GM18909 (cell line): ENCODE measurements around the gene KDR.

Experiments
- ATAC-seq: cut with Tn5 transposase; IDR thresholded peaks from one replicate; pipeline ENCODE4 v1.9.1; 2021; ENCODE audit warnings: mild to moderate bottlenecking; ENCODE audit not compliant: unreplicated experiment, poor library complexity

Gene KDR

DNA sequence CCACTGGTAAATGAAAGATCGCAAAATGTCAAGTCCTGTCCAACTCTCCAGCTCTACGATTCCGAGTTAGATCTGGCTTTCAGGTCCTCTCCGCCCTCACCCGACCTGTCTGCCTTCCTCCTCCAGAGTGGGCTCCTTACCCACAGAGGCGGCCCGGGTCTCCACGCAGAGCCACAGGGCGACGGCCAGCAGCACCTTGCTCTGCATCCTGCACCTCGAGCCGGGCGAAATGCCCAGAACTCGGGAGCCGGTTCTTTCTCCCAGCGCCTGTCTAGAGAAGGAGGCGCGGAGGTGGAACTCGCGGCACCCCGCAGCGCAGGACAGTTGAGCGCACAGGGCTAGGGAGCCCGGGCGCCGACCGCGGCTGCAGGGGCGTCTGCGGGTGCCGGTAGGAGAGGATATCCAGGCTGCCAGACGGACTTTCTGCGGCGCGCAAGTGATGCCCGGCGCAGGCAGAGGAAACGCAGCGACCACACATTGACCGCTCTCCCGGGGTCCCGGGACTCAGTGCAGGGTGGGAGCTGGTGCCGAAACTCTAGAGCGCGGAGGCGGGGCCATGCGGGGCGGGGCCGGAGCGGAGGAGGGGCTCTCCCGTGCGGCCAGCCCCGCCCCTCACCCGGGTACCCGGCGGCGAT is at the start of gene KDR:
Gene KDR (minus strand): TSS at position 509 of the 635 bp plus-strand sequence. CDS start 302 bp downstream, at position 207.
- no peak for ATAC-seq

DNA sequence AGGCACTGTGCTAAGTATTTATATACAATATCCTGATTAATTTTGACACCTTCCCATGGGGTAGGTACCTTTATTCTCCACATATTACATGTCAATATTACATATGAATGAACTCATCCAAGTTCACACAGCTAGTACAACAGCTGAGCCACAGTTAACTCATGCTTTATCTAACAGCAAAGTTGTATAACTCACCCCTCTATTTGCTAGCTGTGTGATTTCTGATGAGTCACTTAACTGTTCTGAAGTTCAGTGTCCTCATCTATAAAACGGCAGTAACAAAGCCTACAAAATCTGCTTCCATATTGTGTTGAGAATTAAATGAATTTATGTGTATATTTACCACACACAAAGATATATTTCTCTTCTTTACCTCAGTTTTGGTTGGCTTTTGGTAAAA is 48.2 kb upstream of the KDR start:
- ATAC-seq = no peak

DNA sequence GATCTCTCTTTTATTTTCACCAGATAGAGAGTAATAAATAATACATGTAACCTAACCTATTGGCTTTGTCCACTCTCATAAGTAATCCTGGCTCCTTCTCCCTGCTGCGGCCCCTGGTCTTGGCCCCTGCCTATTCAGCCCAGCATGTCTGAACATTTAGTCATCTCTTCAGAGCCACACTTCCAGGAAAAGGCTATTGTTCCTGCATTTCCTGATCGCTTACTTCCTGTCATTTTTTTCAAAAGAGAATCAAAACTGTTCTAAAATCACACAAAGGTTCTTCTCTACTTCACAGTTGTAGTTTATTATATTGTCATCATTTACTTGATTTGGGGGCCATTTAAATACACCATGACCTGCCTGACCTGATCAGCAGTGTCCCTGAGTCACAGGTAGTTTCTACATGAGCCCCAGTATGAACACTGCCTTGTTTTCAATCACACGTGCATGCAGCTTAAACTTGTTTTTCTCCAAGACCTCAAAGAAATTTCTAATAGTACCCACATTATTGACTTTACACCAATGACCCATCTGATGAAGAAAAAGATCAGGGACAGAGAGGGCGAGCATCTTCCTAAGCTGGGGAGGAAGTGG is 47.4 kb upstream of the KDR start:
- ATAC-seq = no peak

DNA sequence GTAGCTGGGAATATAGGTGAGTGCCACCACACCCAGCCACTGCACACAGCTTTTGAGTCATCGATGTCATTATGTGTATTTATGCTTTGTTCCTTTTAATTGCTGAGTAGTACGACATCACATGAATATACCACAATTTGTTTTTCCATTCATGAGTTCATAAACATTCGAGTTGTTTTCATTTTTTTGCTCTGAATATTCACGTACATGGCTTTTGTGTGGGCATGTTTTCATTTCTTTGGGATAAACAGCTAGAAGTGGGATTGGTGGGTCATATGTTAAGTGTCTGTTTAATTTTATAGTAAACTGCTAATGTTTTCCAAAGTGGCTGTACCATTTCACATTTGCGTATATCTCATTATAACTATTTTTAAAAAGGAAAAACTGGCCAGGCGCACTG is 45.1 kb upstream of the KDR start:
- ATAC-seq = no peak

DNA sequence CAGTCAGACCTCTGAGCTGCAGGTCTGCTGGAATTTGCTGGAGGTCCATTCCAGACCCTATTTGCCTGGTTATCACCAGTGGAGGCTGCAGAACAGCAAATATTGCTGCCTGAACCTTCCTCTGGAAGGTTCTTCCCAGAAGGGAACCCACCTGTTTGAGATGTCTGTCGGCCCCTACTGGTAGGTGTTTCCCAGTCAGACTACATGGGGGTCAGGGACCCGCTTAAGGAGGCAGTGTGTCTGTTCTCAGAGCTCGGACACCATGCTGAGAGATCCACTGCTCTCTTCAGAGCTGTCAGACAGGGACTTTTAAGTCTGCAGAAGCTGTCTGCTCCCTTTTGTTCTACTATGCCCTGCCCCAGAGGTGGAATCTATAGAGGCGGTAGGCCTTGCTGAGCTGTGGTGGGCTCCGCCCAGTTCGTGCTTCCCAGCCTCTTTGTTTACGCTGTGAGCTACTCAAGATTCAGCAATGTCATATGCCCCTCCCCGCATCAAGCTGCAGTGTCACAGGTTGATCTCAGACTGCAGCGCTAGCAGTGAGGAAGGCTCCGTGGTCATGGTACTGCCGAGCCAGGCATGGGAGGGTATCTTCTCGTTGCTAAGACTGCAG is 44.1 kb upstream of the KDR start:
- ATAC-seq = no peak

DNA sequence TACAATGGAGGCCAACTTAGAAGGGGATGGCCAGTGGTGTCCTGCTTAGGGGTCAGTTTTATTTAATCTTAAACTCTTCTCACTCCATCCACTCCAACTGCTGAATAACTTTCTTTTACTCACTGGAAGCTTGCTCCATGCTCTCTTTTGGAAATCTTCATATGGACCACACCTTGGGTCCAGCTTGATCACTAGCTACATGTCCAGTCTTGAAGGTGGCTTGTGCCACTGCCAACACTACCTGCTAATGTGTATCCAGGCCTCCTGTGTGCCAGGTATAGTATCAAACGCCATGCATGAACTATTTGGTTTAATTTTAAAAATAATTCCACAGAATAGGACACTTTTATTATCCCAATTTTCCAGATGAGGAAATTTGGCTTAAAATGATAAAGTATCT is 37.0 kb upstream of the KDR start:
- ATAC-seq = no peak

DNA sequence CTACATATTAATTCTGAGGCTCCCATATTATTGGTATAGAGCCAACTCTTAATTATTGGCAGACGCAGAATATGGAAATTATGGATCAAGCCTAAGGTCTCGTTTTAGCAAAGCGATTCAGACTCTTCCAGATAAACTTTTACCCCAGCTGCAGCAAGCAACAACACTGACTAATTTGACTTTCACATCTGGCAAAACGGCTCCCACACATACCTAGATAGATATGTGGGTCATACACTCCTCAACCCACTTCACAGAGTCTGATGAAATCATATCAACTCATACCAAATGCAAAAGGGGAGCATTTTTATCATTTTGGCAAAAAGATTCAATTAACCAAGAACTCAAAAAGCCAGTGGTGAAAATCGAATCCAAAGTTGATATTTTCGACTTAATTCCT is 36.3 kb upstream of the KDR start:
- no peak for ATAC-seq

DNA sequence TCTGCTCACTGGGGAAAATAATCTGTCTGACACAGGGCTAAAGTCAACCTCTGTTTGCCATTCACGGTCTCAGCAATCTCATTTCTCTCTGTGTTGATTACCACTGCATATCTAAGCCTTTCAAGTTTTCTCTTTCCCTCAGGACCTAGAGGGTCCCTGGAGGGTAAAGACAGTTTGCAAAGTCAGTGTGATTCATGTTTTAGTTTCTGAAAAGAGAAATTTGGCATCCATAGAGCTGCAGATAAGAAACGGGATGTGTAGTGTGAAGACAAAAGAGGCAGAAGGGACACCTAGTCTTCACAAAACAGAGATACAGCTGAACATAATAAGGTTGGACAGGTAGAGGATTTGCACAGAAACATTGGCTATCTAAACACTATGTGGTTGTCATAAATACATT is 34.5 kb upstream of the KDR start:
- no peak for ATAC-seq

DNA sequence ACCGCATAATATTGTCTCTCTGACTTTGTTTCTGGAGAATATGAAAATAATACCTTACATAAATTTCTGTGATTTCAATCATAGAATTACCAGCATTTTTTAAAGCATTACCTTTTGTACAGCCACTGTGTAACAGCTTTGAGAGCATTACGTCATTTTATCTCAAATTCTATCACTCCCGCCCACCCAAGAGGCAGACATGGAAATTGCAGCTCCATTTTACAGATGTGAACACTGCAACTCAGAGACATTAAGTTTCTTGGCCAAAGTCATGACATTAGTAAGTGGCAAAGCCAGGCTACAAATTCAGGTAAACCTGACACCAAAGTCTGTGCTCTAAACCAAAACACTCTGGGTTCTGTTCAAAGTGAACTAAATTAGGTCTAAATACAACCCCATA is 33.6 kb upstream of the KDR start:
- ATAC-seq = no peak

DNA sequence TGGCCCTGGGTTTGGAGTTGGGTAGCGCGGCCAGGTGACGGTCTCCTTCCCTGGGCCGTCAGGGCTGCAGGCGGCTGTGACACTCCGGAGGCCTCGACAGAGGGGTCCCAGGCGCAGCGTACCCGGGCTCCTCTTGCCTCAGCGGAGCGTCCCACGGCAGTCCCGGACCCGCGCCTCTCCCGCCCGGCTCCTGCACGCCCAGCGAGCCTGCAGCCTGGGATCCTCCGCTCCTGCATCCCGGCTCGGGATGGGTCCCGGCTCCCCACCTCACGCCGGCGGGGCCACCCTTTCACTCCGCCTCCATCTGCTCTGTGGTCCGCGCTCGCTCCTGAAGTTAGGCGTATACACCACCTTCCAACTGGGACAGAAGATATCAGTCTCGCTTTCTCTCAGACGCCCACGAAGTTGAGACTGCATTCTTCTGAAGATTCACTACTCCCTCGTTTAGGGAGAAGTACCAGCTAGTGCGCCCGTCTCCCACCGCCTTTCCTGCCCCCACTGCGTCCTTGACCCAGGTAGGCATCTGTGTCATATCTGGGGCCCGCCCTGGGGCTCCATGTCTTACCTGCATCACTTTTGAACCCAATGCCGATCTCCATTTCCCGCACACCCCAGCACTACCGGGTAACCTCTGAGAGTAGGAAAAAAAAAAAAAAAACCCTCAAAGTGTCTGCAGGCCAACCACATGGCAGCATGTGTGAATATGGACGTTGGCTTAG is 32.3 kb upstream of the KDR start:
- ATAC-seq = no peak

DNA sequence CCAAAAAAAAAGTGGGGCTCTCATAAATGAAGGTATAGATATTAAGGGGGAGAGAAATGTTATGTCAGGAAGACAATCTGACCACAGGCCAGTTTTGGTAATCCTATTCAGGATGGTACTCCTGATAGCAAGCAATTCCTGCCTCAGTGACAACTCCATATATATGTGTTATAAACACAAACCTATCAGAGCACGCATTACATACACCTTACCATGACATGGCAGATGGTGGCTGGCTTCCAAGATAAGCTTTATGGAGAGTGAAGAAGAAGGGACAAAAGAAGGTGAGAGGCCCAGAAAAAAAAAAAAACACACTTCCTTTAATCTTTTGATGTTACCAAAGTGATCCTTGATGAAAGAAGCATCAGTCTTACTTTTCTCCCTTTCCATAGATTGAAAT is 29.5 kb upstream of the KDR start:
- no peak for ATAC-seq

DNA sequence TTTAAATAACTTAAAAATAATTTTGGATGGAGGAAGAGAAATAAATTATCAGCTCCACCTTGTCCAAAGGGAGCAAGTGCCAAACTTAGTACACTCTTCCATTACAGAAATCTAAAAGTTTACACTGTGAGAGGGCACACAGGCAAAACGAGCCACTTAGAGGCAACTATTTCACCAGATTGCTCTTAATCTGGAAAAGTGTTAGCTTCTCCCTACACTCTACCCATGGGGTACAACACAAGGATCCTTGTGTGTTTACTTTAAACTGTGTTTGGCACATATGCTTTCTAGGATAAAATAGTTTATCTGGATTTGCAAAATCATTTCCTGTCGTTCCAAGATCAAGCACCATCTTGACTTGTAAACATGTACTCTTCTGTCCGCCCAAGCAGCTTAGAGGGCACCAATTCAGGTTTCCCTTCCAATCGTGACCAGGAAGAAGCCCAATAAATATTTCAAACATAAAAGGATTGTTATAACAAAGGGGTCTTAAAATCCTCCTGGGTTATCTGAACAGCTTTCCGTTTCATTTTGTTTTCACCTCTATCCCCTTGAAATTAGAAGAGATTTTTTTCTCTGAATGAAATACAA is 29.0 kb upstream of the KDR start:
- no peak for ATAC-seq

DNA sequence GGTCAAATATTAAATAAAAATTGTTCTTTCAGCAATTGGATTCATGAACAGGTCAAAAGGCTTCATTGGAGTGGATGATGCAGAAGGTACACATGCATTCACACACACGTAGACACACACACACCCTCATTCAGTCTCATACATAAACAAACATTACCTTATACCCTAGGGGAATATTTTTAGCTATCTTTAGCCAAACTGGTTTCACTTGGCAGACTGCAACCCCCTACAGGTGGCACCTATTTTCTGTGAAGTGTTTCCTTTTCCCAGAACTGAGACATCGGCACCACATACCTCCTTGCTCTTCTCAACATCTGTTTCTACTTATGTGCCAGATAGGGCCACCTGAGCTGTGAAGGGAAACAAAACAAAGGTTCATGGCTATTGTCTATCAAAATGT is 18.5 kb upstream of the KDR start:
- no peak for ATAC-seq

DNA sequence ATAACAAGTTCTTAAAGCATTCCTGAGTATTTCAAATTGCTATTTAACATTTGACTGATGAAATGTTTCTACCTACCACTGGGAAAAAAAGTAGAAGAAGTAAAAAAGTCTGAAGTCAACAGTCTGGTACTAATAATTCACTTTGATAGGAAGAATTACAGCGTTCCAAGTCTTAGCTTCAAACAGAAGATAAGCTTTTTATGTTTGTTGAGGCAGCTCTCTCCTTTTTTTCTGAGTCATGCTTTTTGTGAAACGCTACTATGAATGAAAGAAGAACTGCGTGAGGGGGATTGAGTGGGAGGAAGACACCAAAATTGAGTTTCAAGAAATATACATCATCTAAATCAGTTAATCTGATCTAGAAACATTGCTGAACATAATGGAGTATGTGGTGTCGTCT is 13.0 kb upstream of the KDR start:
- ATAC-seq = no peak

DNA sequence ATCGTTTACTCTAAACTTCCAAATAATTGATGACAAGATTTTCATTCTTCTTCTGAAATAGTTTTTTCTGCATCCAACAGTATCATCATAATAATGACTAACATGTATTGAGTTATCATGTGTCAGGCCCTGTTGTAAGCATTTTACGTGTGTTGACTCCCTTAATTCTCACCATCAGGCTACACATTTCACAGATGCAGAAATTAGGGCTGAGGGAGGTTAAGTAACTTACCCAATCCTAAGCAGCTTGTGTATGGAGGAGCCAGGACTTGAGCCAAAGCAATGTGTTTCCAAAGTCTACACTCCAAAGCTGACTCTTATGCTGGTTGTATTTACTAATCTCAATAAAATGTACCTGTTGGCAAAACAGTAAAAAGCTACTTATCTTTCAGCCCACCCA is 11.2 kb upstream of the KDR start:
- ATAC-seq = no peak

DNA sequence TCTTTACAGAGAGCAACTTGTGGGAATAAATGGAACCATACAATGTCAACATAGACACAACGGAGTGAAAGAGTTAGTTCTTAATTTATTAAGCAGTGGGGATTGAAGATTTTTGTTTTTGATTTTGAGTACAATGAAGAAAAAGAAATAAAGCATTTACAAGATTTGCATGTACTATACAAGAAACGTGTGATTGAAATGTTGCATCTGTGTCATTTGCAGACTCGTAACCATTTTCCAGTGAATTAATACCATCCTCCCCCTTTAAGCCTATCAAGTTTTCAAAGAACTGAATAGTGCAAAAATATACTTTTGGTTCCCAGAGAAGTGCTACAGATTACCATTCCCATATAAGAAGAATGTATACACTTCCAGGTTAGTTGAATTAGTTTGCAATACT is 8.6 kb upstream of the KDR start:
- ATAC-seq = no peak

DNA sequence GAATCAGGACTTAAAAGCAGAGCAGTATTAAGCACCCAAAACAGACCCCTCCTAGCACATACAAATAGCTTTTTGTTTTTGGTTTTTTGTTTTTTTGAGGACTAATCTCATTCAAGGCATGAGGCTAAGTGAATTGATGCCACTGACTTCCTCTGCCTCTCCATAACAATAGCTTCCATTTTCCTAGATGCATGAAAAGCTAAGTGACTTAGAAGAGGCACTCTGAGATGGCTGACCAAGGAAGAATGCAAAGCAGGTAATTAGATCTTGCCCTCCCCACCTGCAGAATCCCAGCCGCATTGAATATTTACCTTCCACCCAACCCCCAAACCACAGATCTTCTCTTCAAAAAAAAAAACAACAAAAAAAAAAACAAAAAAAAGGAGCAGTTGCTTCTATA is 7.4 kb upstream of the KDR start:
- no peak for ATAC-seq

DNA sequence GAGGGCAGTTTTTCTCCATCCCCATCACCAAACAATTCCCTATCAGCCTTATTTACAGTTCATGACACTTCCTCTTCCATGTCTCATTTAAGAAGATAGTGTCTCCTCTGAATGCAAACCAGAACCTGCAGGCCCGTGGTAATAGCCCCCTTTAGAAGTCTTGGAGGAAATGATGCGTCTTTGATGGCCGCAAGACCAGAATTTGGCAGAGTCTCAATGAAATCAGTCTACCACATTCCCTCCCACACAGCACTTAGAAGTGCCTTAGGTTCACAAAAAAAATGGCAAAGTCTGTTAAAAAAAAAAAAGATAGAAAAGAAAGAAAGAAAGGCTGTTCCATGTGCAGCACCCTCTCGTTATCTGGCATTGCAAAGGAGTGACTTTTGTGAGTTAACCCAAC is 2.1 kb upstream of the KDR start:
- no peak for ATAC-seq

DNA sequence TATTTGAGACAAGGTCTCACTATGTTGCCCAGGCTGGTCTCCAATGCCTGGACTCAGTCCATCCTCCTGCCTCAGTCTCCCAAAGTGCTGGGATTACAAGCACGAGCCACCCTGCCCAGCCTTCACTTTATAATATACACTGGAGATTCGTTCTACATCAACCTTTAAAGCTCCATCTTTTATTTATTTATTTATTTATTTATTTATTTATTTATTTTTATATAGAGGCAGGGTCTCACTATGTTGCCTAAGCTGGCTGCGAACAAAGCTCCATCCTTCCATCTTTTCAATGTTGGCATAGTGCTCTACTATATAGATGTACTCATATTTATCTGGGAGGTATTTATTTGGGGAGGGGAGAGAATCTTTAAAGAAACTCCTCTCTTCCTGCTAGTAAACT is 1.7 kb upstream of the KDR start:
- no peak for ATAC-seq

DNA sequence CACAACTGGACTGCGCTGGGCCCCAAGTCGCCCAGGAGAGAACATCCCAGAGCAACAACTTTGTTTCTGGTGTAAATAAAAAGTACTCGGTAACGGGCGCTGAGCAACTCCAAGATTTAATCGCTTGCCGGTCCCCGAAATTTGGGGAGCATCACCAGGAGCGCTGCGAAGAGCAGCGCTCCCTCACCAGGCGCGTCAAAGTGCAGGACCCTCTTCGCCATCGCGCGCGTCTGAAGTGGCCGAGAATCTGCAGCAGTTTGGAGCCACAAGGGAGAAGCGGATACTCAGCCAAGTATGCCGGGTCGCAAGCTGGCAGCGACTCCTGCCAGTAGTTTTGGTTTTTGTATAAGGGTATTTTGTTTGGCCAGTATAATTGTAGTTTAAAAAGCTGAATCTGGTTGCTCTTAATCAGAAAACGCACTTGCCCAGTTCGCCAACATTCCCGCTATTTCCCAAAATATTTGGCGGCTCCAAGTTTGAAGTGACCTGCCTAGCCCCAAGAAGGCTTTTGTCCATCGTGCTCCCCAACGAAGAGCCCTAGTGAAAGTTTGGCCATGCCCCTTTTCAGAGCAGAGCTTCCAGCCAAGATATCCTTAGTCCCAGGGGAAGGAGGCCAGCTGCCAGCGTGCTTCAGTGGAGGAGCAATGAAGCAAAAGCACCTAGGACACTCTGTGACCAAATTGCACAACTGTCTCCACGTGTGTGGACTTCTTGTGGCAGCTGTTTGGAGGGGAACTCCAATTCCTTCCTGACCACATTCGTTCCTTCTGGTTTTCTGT is 557 bp upstream of the KDR start:
- ATAC-seq = no peak
